Thymus (tissue), 11 donors: Measurements from ENCODE around the gene FBXW5. TPM values are rescaled to one million over a fixed set of nuclear protein-coding genes. Genes with fewer than 3 reads are reported as not detected.

Experiments
- DNase-seq, 9 donors: peaks; one replicate each; pipeline ENCODE4 v3.0.0-alpha.2; 2013; ENCODE audit warnings: low spot score in 9 of 9, low read depth in 6 of 9, missing footprints in 1 of 9
- H3K27ac ChIP-seq, 2 donors: one replicate each; pipeline ENCODE4 v1.5.1; 2013; ENCODE audit warnings: control low read depth in 1 of 2, low read depth in 1 of 2, low read length in 1 of 2, mild to moderate bottlenecking in 1 of 2, moderate library complexity in 1 of 2
- H3K27me3 ChIP-seq, 2 donors: one replicate each; pipeline ENCODE4 v1.5.1; 2013; ENCODE audit warnings: low read length in 1 of 2; ENCODE audit not compliant: control insufficient read depth in 2 of 2, insufficient read depth in 1 of 2
- H3K36me3 ChIP-seq, 2 donors: one replicate each; pipeline ENCODE4 v1.5.1; 2013; ENCODE audit warnings: low read length in 1 of 2, mild to moderate bottlenecking in 1 of 2, moderate library complexity in 1 of 2; ENCODE audit not compliant: control insufficient read depth in 2 of 2, insufficient read depth in 2 of 2
- H3K4me1 ChIP-seq, 2 donors: one replicate each; pipeline ENCODE4 v1.5.1; 2013; ENCODE audit warnings: low read length in 2 of 2; ENCODE audit not compliant: control insufficient read depth in 2 of 2, insufficient read depth in 2 of 2
- H3K4me3 ChIP-seq, 2 donors: one replicate each; pipeline ENCODE4 v1.5.1; 2013; ENCODE audit warnings: low read length in 2 of 2, control low read depth in 1 of 2, mild to moderate bottlenecking in 1 of 2
- H3K9me3 ChIP-seq, 2 donors: one replicate each; pipeline ENCODE4 v1.5.1; 2013; ENCODE audit warnings: low read length in 1 of 2, mild to moderate bottlenecking in 1 of 2; ENCODE audit not compliant: control insufficient read depth in 2 of 2, insufficient read depth in 1 of 2
- WGBS: extraction: QIAGEN DNeasy Blood & Tissue Kit; methylation state at CpG from one replicate; pipeline ENCODE4 v1.1.7; 2013; 5-methylcytosine and 5-hydroxymethylcytosine counted together
- polyA plus RNA-seq: library from polyadenylated mRNA; stranded (reverse); fragments of 200-250 nt; gene quantifications from one replicate; pipeline ENCODE4 v1.2.3, GENCODE V29; 2013
- total RNA-seq: library from RNA; stranded (reverse); fragments of 120-200 nt; gene quantifications from one replicate; pipeline ENCODE4 v1.2.4, GENCODE V29; 2013
- donor health status: healthy.

The FBXW5 gene
- total and polyA plus RNA-seq, 2 donors = 101 to 162 TPM

DNA sequence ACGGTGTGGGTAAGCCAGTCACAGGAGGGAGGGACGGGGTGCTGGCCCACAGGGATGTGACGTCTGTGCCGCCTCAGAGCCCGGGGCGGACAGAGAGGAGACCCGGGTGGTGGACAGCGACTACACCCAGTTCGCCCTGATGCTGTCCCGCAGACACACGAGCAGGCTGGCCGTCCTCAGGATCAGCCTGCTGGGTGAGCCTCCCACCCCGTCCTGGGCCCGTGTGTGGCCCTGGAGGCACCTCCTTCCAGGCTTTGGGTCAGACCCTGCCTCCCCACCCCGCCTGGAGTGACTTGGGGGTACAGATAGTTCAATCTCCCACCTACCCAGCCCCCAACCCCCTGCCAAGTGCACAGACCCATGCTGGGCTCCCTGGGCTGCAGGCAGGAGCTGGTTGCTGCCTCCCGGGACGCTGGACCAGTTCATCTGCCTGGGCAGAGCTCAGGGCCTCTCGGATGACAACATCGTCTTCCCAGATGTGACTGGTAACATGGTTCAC is 9.3 kb upstream of the FBXW5 start:
- Histone ChIP-seq H3K27ac (no peak overlapping the region), H3K4me3 (no peak overlapping the region), H3K27me3 (no peaks in the 10 kb centered on the region), H3K9me3 (peaks cover 0 to 2% of the 10 kb centered on the region in 2 donors), H3K4me1 (peaks cover 8 to 32% of the 10 kb centered on the region in 2 donors), H3K36me3 (no peaks in the 10 kb centered on the region)
- DNase-seq = no peak
- WGBS = 90% methylated on average over 19 of the region's 19 CpGs

DNA sequence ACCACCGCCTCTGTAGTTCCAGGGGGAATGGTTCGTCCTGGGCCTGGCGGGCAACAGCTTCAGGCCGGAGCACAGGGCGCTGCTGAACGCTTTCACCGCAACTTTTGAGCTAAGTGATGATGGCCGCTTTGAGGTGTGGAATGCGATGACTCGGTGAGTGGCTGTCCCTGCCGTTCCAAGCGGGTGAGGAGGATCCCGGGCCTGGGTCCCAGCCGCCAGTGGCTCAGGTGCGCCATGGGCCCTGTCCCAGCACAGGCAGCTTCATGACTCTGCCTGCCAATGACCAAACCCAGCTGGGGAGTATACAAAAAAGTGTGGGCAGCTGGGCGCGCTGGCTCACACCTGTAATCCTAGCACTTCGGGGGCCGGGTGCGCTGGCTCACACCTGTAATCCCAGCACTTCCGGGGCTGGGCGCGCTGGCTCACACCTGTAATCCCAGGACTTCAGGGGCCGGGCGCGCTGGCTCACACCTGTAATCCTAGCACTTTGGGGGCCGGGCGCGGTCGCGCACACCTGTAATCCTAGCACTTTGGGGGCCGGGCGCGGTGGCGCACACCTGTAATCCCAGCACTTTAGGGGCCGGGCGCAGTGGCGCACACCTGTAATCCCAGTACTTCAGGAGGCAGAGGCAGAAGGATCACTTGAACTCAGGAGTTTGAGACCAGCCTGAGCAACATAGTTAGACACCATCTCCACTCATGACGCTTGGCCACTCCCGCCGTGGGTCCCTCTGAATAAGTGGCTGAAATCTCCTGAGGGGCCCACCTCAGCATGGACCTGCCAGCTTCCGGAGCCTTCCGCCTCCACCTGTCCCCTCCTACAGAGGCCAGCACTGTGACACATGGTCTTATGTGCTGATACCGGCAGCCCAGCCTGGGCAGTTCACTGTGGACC is 8.6 kb upstream of the FBXW5 start:
- no peaks in the 10 kb centered on the region for H3K9me3 ChIP-seq
- no peak overlapping the region for H3K4me3 ChIP-seq
- no peak for DNase-seq
- no peaks in the 10 kb centered on the region for H3K36me3 ChIP-seq
- H3K4me1 ChIP-seq = peaks cover 5 to 30% of the 10 kb centered on the region in 2 donors
- H3K27me3 ChIP-seq = no peaks in the 10 kb centered on the region
- H3K27ac ChIP-seq = no peak overlapping the region
- 94% methylated on average over 44 of the region's 44 CpGs for WGBS

DNA sequence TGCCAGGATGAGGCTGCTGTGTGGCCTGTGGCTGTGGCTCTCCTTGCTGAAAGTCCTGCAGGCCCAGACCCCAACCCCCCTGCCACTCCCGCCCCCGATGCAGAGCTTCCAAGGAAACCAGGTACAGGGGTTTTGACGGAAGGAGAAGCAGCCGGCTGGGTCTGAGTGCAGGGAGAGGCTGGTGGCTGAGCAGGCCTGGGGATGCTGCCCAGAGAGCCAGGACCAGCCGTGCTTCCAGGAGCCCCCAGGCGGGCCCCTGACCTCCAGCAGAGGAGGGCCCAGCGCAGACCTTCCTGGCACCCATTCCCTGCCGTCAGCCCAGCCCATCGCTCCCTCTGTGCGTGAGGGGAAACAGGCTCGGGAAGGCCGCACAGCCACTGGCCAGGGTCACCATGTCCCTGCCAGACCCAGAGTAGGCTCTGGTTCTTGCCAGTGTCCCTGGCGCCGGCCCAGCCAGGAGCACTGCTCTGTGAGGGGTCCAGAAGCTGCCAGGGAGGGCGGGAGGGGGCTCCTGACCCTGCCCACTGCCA is 7.8 kb upstream of the FBXW5 start:
- H3K27me3 ChIP-seq = no peaks in the 10 kb centered on the region
- WGBS = 93% methylated on average over 15 of the region's 15 CpGs
- H3K9me3 ChIP-seq = no peaks in the 10 kb centered on the region
- H3K36me3 ChIP-seq = no peaks in the 10 kb centered on the region
- no peak overlapping the region for H3K4me3 ChIP-seq
- no peak overlapping the region for H3K27ac ChIP-seq
- no peak for DNase-seq
- peaks cover 7 to 35% of the 10 kb centered on the region in 2 donors for H3K4me1 ChIP-seq

DNA sequence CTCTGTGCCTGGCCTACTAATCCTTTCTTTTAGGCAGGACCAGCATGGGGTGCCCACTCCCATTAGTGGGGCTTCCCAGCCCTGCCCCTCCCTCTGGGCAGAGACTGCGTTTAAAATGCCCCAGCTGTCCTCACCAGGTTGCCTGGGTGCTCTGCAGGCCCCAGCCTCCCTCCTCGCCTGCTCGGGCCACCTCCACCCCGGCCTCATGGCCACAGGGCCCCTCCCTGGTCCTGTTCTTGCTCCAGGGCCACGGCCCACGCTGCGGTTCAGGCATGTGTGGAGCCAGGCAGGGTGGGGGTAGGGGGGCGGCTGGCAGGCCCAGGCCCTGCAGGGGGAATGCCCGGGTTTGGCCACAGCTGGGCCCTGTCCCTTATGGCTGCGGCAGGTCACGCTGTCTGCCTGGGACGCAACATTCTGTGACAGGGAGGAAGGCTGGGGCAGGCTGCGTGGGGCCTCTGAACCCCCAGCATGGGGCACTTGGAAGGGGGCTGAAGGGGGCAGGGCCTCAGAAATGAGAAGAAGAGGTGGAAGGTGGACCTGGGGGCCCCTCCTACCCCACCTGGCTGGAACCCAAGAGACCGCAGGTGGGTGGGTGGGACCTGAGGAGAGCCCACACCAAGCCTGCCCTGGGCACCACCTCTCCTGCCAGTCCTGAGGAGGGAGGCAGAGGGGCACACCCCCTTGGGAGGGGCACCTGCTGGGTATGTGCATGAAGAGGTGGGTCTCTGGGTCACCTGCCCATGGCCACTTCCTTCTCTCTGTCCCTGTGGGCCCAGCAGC is 7.2 kb upstream of the FBXW5 start, which contains the start of gene LCN12:
Gene LCN12 (plus strand): TSS at position 733 of the 780 bp plus-strand sequence. CDS start 55 bp downstream, outside the sequence.
- WGBS = 94% methylated on average over 14 of the region's 14 CpGs
- Histone ChIP-seq H3K4me3 (no peak within 1 kb of the TSS), H3K36me3 (no peaks in the 10 kb centered on the region), H3K27me3 (no peaks in the 10 kb centered on the region), H3K9me3 (no peaks in the 10 kb centered on the region), H3K27ac (no peak within 1 kb of the TSS), H3K4me1 (peaks cover 7 to 38% of the 10 kb centered on the region in 2 donors)
- DNase-seq = no peak

DNA sequence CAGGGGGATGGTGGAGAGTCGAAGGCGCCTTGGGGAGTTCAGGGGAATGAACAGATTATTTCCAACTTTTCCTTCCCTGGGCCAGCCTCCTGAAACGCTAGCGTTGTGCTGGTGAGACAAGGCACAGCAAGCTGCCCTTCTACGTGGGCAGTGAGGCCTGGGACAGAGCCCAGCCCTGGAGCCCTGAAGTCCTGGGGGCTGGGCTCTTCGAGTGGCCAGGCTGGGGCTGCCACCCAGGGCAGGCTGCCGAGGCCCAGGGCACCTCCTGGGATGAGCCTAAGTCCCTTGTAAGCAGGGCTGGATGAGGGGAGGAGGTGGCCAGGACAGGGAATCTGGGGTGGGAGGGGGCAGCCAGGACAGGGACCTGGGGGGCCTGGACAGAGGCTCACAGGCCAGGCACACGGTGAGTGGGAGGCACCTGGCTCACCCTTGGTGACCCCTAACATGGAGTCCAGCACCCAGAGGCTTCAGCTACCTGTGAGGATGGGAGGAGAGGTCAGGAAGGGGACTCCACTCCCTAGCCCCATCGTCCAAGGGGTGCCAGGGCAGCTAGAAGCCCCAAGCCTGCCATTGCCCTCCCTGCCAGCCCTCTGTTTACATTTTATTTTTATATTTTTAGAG is 6.2 kb upstream of the FBXW5 start:
- H3K4me3 ChIP-seq = peak overlapping the region; percentile 66 to 85
- H3K4me1 ChIP-seq = peaks cover 7 to 38% of the 10 kb centered on the region in 2 donors
- 85% methylated on average over 9 of the region's 9 CpGs for WGBS
- H3K9me3 ChIP-seq = no peaks in the 10 kb centered on the region
- H3K27me3 ChIP-seq = no peaks in the 10 kb centered on the region
- H3K27ac ChIP-seq = peak overlapping the region; percentile 67 to 84
- no peak for DNase-seq
- H3K36me3 ChIP-seq = no peaks in the 10 kb centered on the region

DNA sequence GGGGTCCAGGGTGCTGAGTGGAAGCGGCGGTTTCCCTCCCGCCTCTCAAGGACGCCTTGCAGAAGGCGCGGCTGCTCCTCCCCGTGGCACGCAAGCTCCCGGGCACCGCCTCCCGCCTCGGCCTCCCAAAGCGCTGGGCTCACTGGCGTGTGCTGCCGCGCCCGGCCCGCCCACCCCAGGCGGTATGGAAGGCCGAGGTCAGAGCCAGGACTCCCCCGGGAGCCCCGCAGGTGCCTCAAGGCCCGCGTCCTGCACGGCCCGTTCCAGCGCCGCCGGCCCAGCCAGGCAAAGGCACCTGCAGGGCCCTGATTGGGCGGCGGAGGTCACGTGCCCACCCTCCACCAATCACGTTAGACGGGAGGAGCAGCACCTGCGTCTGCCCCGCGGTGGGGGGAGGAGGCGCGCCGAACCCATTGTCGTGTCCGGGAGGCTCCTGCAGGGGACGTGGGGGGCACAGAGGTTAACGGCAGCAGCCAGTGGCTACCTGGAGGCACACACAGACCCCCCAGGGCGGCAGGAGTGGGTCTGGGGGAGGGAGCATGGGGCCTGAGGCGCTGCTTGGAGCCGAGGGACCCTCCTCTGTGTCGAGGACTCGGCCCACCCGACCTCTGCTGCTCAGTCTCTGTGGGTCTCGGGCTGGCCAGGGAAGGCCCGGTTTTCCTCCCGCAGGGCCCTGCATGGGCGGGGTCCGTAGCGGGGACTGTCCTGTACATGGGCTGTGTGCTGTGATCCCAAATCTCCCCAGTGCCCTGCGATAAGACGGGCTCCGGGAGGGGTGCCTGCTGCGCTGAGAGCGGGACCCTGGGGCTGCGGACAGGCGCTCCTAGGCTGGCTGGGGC is 5.5 kb upstream of the FBXW5 start:
- Histone ChIP-seq H3K4me3 (peak overlapping the region; percentile 66 to 85), H3K4me1 (peaks cover 9 to 42% of the 10 kb centered on the region in 2 donors), H3K9me3 (no peaks in the 10 kb centered on the region), H3K27ac (peak overlapping the region; percentile 67 to 84), H3K36me3 (no peaks in the 10 kb centered on the region), H3K27me3 (no peaks in the 10 kb centered on the region)
- peak; percentile 85 to 98 (median 95) for DNase-seq
- WGBS = 9% methylated on average over 63 of the region's 63 CpGs

DNA sequence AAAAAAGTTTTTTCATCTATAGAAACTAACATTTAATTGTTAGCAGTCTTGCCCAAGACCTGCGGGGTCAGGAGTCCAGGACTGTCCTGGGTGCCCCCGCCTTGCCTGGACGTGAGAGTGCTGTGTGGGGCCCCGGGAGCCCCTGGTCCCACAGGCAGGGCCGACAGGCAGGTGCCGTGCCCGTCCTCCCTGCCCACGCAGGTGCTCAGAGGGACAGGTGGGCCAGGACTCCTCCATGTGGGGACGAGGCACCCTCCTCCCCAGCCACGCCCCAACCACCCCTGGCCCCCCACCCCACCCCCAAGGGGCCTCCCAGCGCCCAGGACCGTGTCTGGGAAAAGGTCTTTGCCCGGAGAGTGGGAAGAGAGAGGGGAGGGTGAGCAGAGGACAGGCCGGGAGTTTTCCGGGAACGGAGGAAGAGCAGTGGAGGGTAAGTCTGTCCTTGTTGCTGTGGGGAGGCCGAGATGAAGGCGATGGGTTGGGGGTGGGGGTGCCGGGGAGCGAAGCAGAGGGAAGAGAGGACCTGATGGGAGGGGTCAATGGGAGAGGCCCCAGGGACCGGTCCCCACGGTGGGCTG is 4.8 kb upstream of the FBXW5 start:
- Histone ChIP-seq H3K36me3 (no peaks in the 10 kb centered on the region), H3K9me3 (no peaks in the 10 kb centered on the region), H3K27ac (peak overlapping the region; percentile 67 to 77), H3K4me3 (peak overlapping the region; percentile 66 to 85), H3K27me3 (no peaks in the 10 kb centered on the region), H3K4me1 (peaks cover 11 to 46% of the 10 kb centered on the region in 2 donors)
- peak in 1 of 9 donors; percentile 11 for DNase-seq
- 15% methylated on average over 21 of the region's 22 CpGs for WGBS
